H9 (cell line): ENCODE measurements around the gene CRLF3. TPM values are rescaled to one million over a fixed set of nuclear protein-coding genes. Genes with fewer than 3 reads are reported as not detected.

ENCODE experiments used
- DNase-seq: peaks from one replicate; pipeline ENCODE4 v3.0.0-alpha.2; 2017
- H2AFZ ChIP-seq: one replicate; pipeline ENCODE4 v1.6.1; 2013; ENCODE audit warnings: mild to moderate bottlenecking, low read length, control low read depth, moderate library complexity
- H2AK5ac ChIP-seq: 2 replicates; pipeline ENCODE4 v1.6.1; 2013; ENCODE audit warnings: low read length, control low read depth, mixed read lengths; ENCODE audit not compliant: insufficient read length
- H2BK120ac ChIP-seq: one replicate; pipeline ENCODE4 v1.6.1; 2013; ENCODE audit warnings: low read depth, mild to moderate bottlenecking, low read length, control low read depth, inconsistent platforms; ENCODE audit not compliant: poor library complexity, severe bottlenecking
- H2BK12ac ChIP-seq: 2 replicates; pipeline ENCODE4 v1.6.1; 2013; ENCODE audit warnings: low read length, control low read depth, mixed read lengths, low read depth; ENCODE audit not compliant: insufficient read length
- H2BK15ac ChIP-seq: 2 replicates; pipeline ENCODE4 v1.6.1; 2013; ENCODE audit warnings: low read depth, low read length, control low read depth
- H2BK20ac ChIP-seq: one replicate; pipeline ENCODE4 v1.6.1; 2013; ENCODE audit warnings: low read depth, mild to moderate bottlenecking, low read length, control low read depth, inconsistent platforms; ENCODE audit not compliant: poor library complexity, severe bottlenecking
- H2BK5ac ChIP-seq: 2 replicates; pipeline ENCODE4 v1.6.1; 2013; ENCODE audit warnings: low read length, control low read depth, mixed read lengths; ENCODE audit not compliant: insufficient read length
- H3K14ac ChIP-seq: 2 replicates; pipeline ENCODE4 v1.6.1; 2013; ENCODE audit warnings: low read length, control low read depth; ENCODE audit not compliant: insufficient read depth
- H3K18ac ChIP-seq: 2 replicates; pipeline ENCODE4 v1.6.1; 2013; ENCODE audit warnings: low read depth, mild to moderate bottlenecking, mixed read lengths, low read length, control low read depth; ENCODE audit not compliant: insufficient read length
- H3K23ac ChIP-seq: 2 replicates; pipeline ENCODE4 v1.6.1; 2013; ENCODE audit warnings: low read length, control low read depth, mixed read lengths, low read depth; ENCODE audit not compliant: insufficient read length
- H3K23me2 ChIP-seq: 2 replicates; pipeline ENCODE4 v1.6.1; 2013; ENCODE audit warnings: low read depth, mild to moderate bottlenecking, mixed read lengths, low read length, control low read depth; ENCODE audit not compliant: insufficient read length, poor library complexity, severe bottlenecking
- H3K27ac ChIP-seq: 2 replicates; pipeline ENCODE4 v1.5.1; 2013; ENCODE audit warnings: low read length, control low read depth, mixed read lengths, low read depth; ENCODE audit not compliant: insufficient read length
- H3K27me3 ChIP-seq: 2 replicates; pipeline ENCODE4 v1.6.1; 2013; ENCODE audit warnings: low read length, control low read depth, inconsistent platforms; ENCODE audit not compliant: insufficient read depth
- H3K4ac ChIP-seq: 2 replicates; pipeline ENCODE4 v1.6.1; 2013; ENCODE audit warnings: low read depth, mild to moderate bottlenecking, control low read depth, inconsistent platforms, low read length, moderate library complexity
- H3K4me1 ChIP-seq: 2 replicates; pipeline ENCODE4 v1.6.1; 2013; ENCODE audit warnings: low read length, control low read depth, inconsistent platforms; ENCODE audit not compliant: insufficient read depth
- H3K4me2 ChIP-seq: 2 replicates; pipeline ENCODE4 v1.6.1; 2013; ENCODE audit warnings: low read length, control low read depth, mixed read lengths; ENCODE audit not compliant: insufficient read length, insufficient read depth
- H3K56ac ChIP-seq: 2 replicates; pipeline ENCODE4 v1.6.1; 2013; ENCODE audit warnings: low read depth, mild to moderate bottlenecking, mixed read lengths, low read length, control low read depth; ENCODE audit not compliant: insufficient read length
- H3K79me1 ChIP-seq: 2 replicates; pipeline ENCODE4 v1.6.1; 2013; ENCODE audit warnings: low read depth, mild to moderate bottlenecking, moderate library complexity, low read length, control low read depth, inconsistent platforms; ENCODE audit not compliant: insufficient read depth, poor library complexity, severe bottlenecking
- H3K79me2 ChIP-seq: 2 replicates; pipeline ENCODE4 v1.6.1; 2013; ENCODE audit warnings: low read length, control low read depth, inconsistent platforms; ENCODE audit not compliant: insufficient read depth
- H3K9ac ChIP-seq: 2 replicates; pipeline ENCODE4 v1.6.1; 2013; ENCODE audit warnings: low read length, control low read depth, mixed read lengths; ENCODE audit not compliant: insufficient read length; ENCODE audit errors: extremely low read depth
- H3K9me3 ChIP-seq: one replicate; pipeline ENCODE4 v1.6.1; 2013; ENCODE audit warnings: low read depth, low read length, inconsistent platforms; ENCODE audit not compliant: control insufficient read depth
- H3T11ph ChIP-seq: one replicate; pipeline ENCODE4 v1.6.1; 2013; ENCODE audit warnings: mild to moderate bottlenecking, low read length, control low read depth, inconsistent platforms
- H4K20me1 ChIP-seq: one replicate; pipeline ENCODE4 v1.6.1; 2013; ENCODE audit not compliant: control insufficient read depth, insufficient read length, insufficient read depth
- H4K5ac ChIP-seq: 2 replicates; pipeline ENCODE4 v1.6.1; 2013; ENCODE audit warnings: low read depth, mild to moderate bottlenecking, mixed read lengths, low read length, control low read depth; ENCODE audit not compliant: insufficient read length
- H4K8ac ChIP-seq: replicated peaks from 2 replicates; pipeline ENCODE4 v1.6.1; 2013; ENCODE audit warnings: low read length, control low read depth, mixed read lengths, low read depth; ENCODE audit not compliant: insufficient read length
- H4K91ac ChIP-seq: 2 replicates; pipeline ENCODE4 v1.6.1; 2013; ENCODE audit warnings: low read depth, mild to moderate bottlenecking, moderate library complexity, mixed read lengths, low read length, control low read depth; ENCODE audit not compliant: insufficient read length
- H3K27ac Mint-ChIP-seq, 3 experiments: 2 replicates in 2 of 3; 3 replicates in 1 of 3; pipeline ENCODE4 v1.8.0; 2020 to 2021; ENCODE audit warnings: mixed read lengths in 3 of 3, mild to moderate bottlenecking in 1 of 3, moderate library complexity in 1 of 3
- H3K27me3 Mint-ChIP-seq: 2 replicates; pipeline ENCODE4 v1.8.0; 2021; ENCODE audit warnings: low read depth, mild to moderate bottlenecking, moderate library complexity, mixed read lengths
- H3K36me3 Mint-ChIP-seq, 3 experiments: 2 replicates in 2 of 3; 3 replicates in 1 of 3; pipeline ENCODE4 v1.8.0; 2020 to 2021; ENCODE audit warnings: low read depth in 3 of 3, mixed read lengths in 3 of 3; ENCODE audit not compliant: insufficient read depth in 1 of 3
- H3K4me1 Mint-ChIP-seq, 2 experiments: 2 replicates each; pipeline ENCODE4 v1.8.0; 2020; ENCODE audit warnings: mixed read lengths in 2 of 2
- H3K4me3 Mint-ChIP-seq, 2 experiments: 2 replicates in 1 of 2; 3 replicates in 1 of 2; pipeline ENCODE4 v1.8.0; 2020 to 2021; ENCODE audit warnings: mild to moderate bottlenecking in 2 of 2, mixed read lengths in 2 of 2, moderate library complexity in 1 of 2
- H3K9me3 Mint-ChIP-seq, 2 experiments: 2 replicates in 1 of 2; 3 replicates in 1 of 2; pipeline ENCODE4 v1.8.0; 2020; ENCODE audit warnings: mild to moderate bottlenecking in 2 of 2, mixed read lengths in 2 of 2, moderate library complexity in 1 of 2
- WGBS: extraction: QIAGEN DNeasy Blood & Tissue Kit; methylation state at CpG from one replicate; pipeline ENCODE4 v1.1.7; 2013; ENCODE audit warnings: missing lambda C conversion rate, low lambda C conversion rate, mixed read lengths; ENCODE audit not compliant: insufficient read length; ENCODE audit errors: extremely low coverage; 5-methylcytosine and 5-hydroxymethylcytosine counted together
- total RNA-seq: library from RNA; stranded (reverse); gene quantifications from 2 replicates; pipeline ENCODE4 v1.2.1, GENCODE V29; 2021
- TF ChIP-seq, protein P1 (sequence below): fragments of 200-600 bp; sonication (generic); conservative IDR thresholded peaks from 3 replicates; pipeline ENCODE4 v1.8.0; 2021; ENCODE audit warnings: antibody characterized with exemption, mild to moderate bottlenecking

The CRLF3 gene
- total RNA-seq, 1 experiment from 2014 or later, result 18.1 TPM

DNA sequence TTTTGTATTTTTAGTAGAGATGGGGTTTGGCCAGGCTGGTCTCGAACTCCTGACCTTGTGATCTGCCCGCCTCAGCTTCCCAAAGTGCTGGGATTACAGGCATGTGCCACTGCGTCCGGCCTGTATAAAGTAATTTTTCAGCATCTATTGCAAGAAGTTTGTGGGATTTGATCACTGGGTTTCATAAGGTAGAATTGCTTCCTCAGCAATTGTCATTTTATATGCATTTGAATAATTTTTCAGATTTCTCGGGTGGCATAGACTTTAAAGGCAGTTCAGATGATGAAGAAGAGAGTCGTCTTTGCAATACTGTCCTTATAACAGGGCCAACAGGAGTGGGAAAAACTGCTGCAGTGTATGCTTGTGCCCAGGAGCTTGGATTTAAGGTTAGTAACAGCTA, 44.5 kb upstream of the CRLF3 start:
- no peaks in the 10 kb centered on the region for H3K79me2 ChIP-seq
- no peak overlapping the region for H2BK5ac ChIP-seq
- no peaks in the 10 kb centered on the region for H3K4me1 ChIP-seq
- H3K9me3 Mint-ChIP-seq, result no peaks in the 10 kb centered on the region
- H2AFZ ChIP-seq, result no peak overlapping the region
- no peak overlapping the region for H2BK15ac ChIP-seq
- no peak overlapping the region for H4K5ac ChIP-seq
- TF ChIP-seq, protein P1, sequence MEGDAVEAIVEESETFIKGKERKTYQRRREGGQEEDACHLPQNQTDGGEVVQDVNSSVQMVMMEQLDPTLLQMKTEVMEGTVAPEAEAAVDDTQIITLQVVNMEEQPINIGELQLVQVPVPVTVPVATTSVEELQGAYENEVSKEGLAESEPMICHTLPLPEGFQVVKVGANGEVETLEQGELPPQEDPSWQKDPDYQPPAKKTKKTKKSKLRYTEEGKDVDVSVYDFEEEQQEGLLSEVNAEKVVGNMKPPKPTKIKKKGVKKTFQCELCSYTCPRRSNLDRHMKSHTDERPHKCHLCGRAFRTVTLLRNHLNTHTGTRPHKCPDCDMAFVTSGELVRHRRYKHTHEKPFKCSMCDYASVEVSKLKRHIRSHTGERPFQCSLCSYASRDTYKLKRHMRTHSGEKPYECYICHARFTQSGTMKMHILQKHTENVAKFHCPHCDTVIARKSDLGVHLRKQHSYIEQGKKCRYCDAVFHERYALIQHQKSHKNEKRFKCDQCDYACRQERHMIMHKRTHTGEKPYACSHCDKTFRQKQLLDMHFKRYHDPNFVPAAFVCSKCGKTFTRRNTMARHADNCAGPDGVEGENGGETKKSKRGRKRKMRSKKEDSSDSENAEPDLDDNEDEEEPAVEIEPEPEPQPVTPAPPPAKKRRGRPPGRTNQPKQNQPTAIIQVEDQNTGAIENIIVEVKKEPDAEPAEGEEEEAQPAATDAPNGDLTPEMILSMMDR, result no peak
- H4K20me1 ChIP-seq, result no peaks in the 10 kb centered on the region
- no peak overlapping the region for H4K8ac ChIP-seq
- no peaks in the 10 kb centered on the region for H3K27me3 ChIP-seq
- no peak overlapping the region for H3K18ac ChIP-seq
- H3K27ac Mint-ChIP-seq, result no peak overlapping the region
- no peak overlapping the region for H4K91ac ChIP-seq
- H3K4me1 Mint-ChIP-seq, result no peaks in the 10 kb centered on the region
- H2AK5ac ChIP-seq, result no peak overlapping the region
- H3K4me2 ChIP-seq, result no peak overlapping the region
- no peak overlapping the region for H2BK20ac ChIP-seq
- H3K27me3 Mint-ChIP-seq, result no peaks in the 10 kb centered on the region
- no CpG with 5 or more reads among the region's 6 CpGs for WGBS
- no peak overlapping the region for H3K56ac ChIP-seq
- no peaks in the 10 kb centered on the region for H3K79me1 ChIP-seq
- H3K4ac ChIP-seq, result no peak overlapping the region
- peaks cover 22 to 67% (median 64%) of the 10 kb centered on the region in 3 experiments; a peak in 6 of 7 replicates for H3K36me3 Mint-ChIP-seq
- DNase-seq, result no peak
- no peaks in the 10 kb centered on the region for H3K9me3 ChIP-seq
- no peak overlapping the region for H3K23ac ChIP-seq
- no peaks in the 10 kb centered on the region for H3K23me2 ChIP-seq
- no peak overlapping the region for H3K27ac ChIP-seq
- H3K4me3 Mint-ChIP-seq, result no peak overlapping the region
- H3K14ac ChIP-seq, result no peak overlapping the region
- H2BK12ac ChIP-seq, result no peak overlapping the region
- H3K9ac ChIP-seq, result no peak overlapping the region
- no peak overlapping the region for H3T11ph ChIP-seq
- H2BK120ac ChIP-seq, result no peak overlapping the region
